Heart left ventricle (tissue), 16 donors: ENCODE results near the gene DNAAF5. TPM values are rescaled to one million over a fixed set of nuclear protein-coding genes. Genes with fewer than 3 reads are reported as not detected.

ENCODE experiments used
- ATAC-seq, 4 donors: fragments of 200-7000 bp; cut with Tn5 transposase; one replicate each; pipeline ENCODE4 v1.9.1; 2020 to 2022; ENCODE audit warnings: moderate library complexity in 4 of 4, mild to moderate bottlenecking in 3 of 4, moderate number of reproducible peaks in 1 of 4
- DNase-seq, 5 donors: peaks; one replicate each; pipeline ENCODE4 v3.0.0-alpha.2; 2020
- H3K27ac ChIP-seq, 12 donors: fragments of 200-600 bp; sonication (generic) in 4 of 12; one replicate each; pipeline versions ENCODE4 v1.5.0 to v1.8.0; 2016 to 2022; ENCODE audit warnings: mild to moderate bottlenecking in 2 of 12
- H3K27me3 ChIP-seq, 9 donors: fragments of 200-600 bp; sonication (generic) in 2 of 9; one replicate each; pipeline versions ENCODE4 v1.5.1 to v1.8.0; 2016 to 2022; ENCODE audit warnings: mild to moderate bottlenecking in 3 of 9
- H3K36me3 ChIP-seq, 9 donors: fragments of 200-600 bp; sonication (generic) in 2 of 9; one replicate each; pipeline versions ENCODE4 v1.5.0 to v1.8.0; 2018 to 2022; ENCODE audit warnings: mild to moderate bottlenecking in 2 of 9
- H3K4me1 ChIP-seq, 12 donors: fragments of 200-600 bp; sonication (generic) in 4 of 12; one replicate each; pipeline versions ENCODE4 v1.5.0 to v1.8.0; 2016 to 2022; ENCODE audit warnings: mild to moderate bottlenecking in 3 of 12
- H3K4me3 ChIP-seq, 12 donors: fragments of 200-600 bp; sonication (generic) in 4 of 12; one replicate each; pipeline versions ENCODE4 v1.5.0 to v1.8.0; 2017 to 2022; ENCODE audit warnings: mild to moderate bottlenecking in 9 of 12, moderate library complexity in 4 of 12
- H3K9me3 ChIP-seq, 12 donors: fragments of 200-600 bp; sonication (generic) in 4 of 12; one replicate each; pipeline versions ENCODE4 v1.5.0 to v1.8.0; 2016 to 2022; ENCODE audit warnings: mild to moderate bottlenecking in 1 of 12
- POLR2A ChIP-seq, 2 donors: fragments of 450-650 bp; IDR thresholded peaks; one replicate each; pipeline ENCODE4 v1.6.1; 2017; ENCODE audit warnings: antibody characterized with exemption in 2 of 2, mild to moderate bottlenecking in 2 of 2, moderate library complexity in 2 of 2
- WGBS, 4 donors: extraction: QIAGEN DNeasy Blood & Tissue Kit in 2 of 4; methylation state at CpG; one replicate each; pipeline versions ENCODE4 v1.1.5 to v1.1.7; 2013 to 2018; 5-methylcytosine and 5-hydroxymethylcytosine counted together
- intact Hi-C, 10 donors: fragments of 100-400 bp; cut with DNase I; formaldehyde crosslinking; loops; one replicate each; pipeline versions ENCODE4 v1.11.1 to v1.14.2; 2022
- polyA plus RNA-seq, 2 donors: library from polyadenylated mRNA; stranded (reverse); fragments of 200-250 nt; gene quantifications; one replicate each; pipeline ENCODE4 v1.2.3, GENCODE V29; 2013
- total RNA-seq, 9 donors: library from RNA; depleted of rRNA in 2 of 9; stranded (reverse); fragments of >200 nt in 2 of 9; fragmentation: NEBNext Ultra II Directional in 3 of 9; extraction: Animal tissue kit (Norgen Biotek cat#: 25700) in 3 of 9; gene quantifications; one replicate each; pipeline versions ENCODE4 v1.1.0 to v1.2.4, GENCODE V29; 2016 to 2023
- TF ChIP-seq, protein P1 (sequence below), 12 donors: fragments of 200-600 bp; sonication (generic) in 4 of 12; IDR thresholded peaks; one replicate each; pipeline versions ENCODE4 v1.5.0 to v1.8.0; 2018 to 2022; ENCODE audit warnings: antibody characterized with exemption in 12 of 12, mild to moderate bottlenecking in 5 of 12
- donor health status: ischemic (EF 13 %, LVEDD 7.1; RV severe dilation, severe dysfunction).
- donor health status: healthy with polysubstance abuse.
- donor health status: DM: no; HTN: yes; CAD: no.
- donor health status: DM: no; HTN: no; CAD: no.
- donor health status: ischemic (EF 25% LVEDD 6.9; RV normal size, moderate dysfunction).
- donor health status: ischemic (EF 25% LVEDD 5.7; RV mildly dilated, moderate dysfunction).
- donor health status: healthy.
- donor health status: DM: yes; HTN: yes; CAD: no.
- donor health status: ischemic (EF 35%, LVEDD 5.7; RV mildly dilated, moderate dysfunction).
- donor health status: nonischemic (EF 11% LVEDD 7.7; RV severe dilation, severe dysfunction).
- donor health status: DM: yes; HTN: yes; CAD: no.
- donor health status: PGD.
- donor health status: ischemic (EF 29% LVEDD 5.4; RV normal size, mild dysfunction).
- donor health status: nonischemic (EF 23%, LVEDD 6.1; RV moderate dilation, normal function).

The DNAAF5 gene
- total and polyA plus RNA-seq, 11 donors = 7.2 to 45.8 (median 23.5) TPM

DNA sequence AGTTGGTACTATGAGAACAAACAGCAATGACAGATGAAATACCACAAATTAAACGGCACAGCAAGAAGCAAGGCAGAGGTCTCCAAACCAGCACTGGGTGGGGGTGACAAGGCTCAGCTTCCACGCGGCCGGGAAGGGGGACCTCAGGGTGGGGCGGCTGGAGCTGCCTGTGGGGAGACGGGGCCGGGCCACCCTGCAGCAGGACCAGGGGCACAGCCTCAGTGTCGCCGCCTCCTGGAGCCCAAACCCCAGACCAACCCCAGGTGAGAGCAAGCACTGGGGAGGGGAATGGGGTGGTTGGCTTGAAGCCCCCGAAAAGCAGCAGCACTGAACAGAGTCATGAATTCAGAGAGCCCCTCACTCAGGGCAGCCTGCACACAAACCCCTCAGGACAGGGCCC is 49.9 kb downstream of the DNAAF5 start:
- 91 to 96% (median 93%) methylated on average over 9 to 10 of the region's 10 CpGs for WGBS, 4 donors
- Histone ChIP-seq H3K4me1 (peaks cover 0 to 37% (median 14%) of the 10 kb centered on the region in 12 donors), H3K27ac (no peak overlapping the region), H3K4me3 (no peak overlapping the region), H3K9me3 (no peaks in the 10 kb centered on the region), H3K36me3 (peaks cover 0 to 71% (median 36%) of the 10 kb centered on the region in 9 donors), H3K27me3 (no peaks in the 10 kb centered on the region)
- no peak for ATAC-seq
- intact Hi-C loops = loop anchor here in 2 of 10 donors (10.0 kb wide), 2 partner anchors 112 to 262 kb away; partner anchors contain the start of gene PDGFA (in 1 of the 2)
- no peak for DNase-seq
- TF ChIP-seq, protein P1, sequence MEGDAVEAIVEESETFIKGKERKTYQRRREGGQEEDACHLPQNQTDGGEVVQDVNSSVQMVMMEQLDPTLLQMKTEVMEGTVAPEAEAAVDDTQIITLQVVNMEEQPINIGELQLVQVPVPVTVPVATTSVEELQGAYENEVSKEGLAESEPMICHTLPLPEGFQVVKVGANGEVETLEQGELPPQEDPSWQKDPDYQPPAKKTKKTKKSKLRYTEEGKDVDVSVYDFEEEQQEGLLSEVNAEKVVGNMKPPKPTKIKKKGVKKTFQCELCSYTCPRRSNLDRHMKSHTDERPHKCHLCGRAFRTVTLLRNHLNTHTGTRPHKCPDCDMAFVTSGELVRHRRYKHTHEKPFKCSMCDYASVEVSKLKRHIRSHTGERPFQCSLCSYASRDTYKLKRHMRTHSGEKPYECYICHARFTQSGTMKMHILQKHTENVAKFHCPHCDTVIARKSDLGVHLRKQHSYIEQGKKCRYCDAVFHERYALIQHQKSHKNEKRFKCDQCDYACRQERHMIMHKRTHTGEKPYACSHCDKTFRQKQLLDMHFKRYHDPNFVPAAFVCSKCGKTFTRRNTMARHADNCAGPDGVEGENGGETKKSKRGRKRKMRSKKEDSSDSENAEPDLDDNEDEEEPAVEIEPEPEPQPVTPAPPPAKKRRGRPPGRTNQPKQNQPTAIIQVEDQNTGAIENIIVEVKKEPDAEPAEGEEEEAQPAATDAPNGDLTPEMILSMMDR (IDR thresholded peaks at IDR 0.05) = no peak
- TF ChIP-seq POLR2A (IDR thresholded peaks at IDR 0.05) = no peak

DNA sequence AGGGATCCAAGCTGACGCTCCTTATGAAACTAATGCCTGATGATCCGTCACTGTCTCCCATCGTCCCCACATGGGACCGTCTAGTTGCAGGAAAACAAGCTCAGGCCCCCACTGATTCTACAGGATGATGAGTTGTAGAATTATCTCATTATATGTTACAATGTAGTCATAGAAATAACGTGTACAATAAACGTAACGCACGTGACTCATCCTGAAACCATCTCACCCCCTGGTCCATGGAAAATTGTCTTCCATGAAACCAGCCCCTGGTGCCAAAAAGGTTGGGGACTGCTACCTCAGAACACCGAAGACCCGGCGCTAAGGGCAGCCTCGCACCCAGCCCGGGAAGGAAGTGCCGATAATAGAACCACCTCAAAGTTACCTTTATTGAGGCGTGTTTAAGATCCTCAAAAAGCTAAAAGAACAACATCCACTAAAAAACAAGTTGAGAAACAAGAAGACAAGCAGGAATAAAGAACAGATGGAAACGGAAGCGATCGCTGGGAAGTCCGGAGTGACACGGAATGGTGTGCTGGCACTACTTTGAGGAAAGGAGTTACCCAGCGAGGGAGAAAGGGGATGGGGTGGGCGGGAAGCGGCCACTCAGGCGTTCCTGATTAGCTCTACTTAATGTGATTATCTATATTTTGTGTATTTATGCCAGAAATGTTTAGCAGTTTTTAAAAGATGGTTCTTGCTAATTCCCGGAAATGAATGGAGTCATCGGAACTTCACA is 50.7 kb downstream of the DNAAF5 start:
- ATAC-seq = no peak
- H3K4me1 ChIP-seq = peaks cover 0 to 34% (median 7%) of the 10 kb centered on the region in 12 donors
- peaks cover 0 to 71% (median 36%) of the 10 kb centered on the region in 9 donors for H3K36me3 ChIP-seq
- no peak overlapping the region for H3K27ac ChIP-seq
- TF ChIP-seq, protein P1 (IDR thresholded peaks at IDR 0.05) = no peak
- no peak for TF ChIP-seq POLR2A (IDR thresholded peaks at IDR 0.05)
- H3K9me3 ChIP-seq = no peaks in the 10 kb centered on the region
- intact Hi-C loops = loop anchor here in 2 of 10 donors (10.0 kb wide), 2 partner anchors 112 to 262 kb away; partner anchors contain the start of gene PDGFA (in 1 of the 2)
- no peak overlapping the region for H3K4me3 ChIP-seq
- 87 to 96% (median 89%) methylated on average over 26 of the region's 26 CpGs for WGBS, 4 donors
- DNase-seq = no peak
- H3K27me3 ChIP-seq = no peaks in the 10 kb centered on the region

DNA sequence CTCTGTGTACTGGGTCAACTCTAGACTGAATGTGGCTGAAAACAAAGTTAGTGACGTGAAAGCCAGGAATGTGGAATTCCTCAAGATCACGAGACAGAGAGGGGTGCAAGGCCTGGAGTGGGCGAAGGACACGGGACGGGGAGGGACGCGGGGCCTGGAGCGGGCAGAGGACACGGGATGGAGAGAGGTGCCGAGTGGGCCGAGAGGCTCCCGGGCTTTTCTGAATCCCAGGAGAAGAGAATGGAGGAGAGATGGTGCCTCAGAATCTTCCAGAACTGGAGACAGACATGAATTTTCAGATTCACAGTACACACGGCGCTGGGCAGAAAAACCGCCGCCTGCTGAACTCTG is 51.2 kb downstream of the DNAAF5 start:
- no peak for TF ChIP-seq POLR2A (IDR thresholded peaks at IDR 0.05)
- TF ChIP-seq, protein P1 (IDR thresholded peaks at IDR 0.05) = no peak
- 87 to 97% (median 92%) methylated on average over 16 of the region's 16 CpGs for WGBS, 4 donors
- Histone ChIP-seq H3K27ac (no peak overlapping the region), H3K9me3 (no peaks in the 10 kb centered on the region), H3K4me3 (no peak overlapping the region), H3K4me1 (peaks cover 0 to 31% (median 6%) of the 10 kb centered on the region in 12 donors), H3K36me3 (peaks cover 0 to 74% (median 38%) of the 10 kb centered on the region in 9 donors), H3K27me3 (no peaks in the 10 kb centered on the region)
- no peak for ATAC-seq
- intact Hi-C loops = loop anchor here in 2 of 10 donors (10.0 kb wide), 2 partner anchors 113 to 263 kb away; partner anchors contain the start of gene PDGFA (in 1 of the 2)
- DNase-seq = no peak

DNA sequence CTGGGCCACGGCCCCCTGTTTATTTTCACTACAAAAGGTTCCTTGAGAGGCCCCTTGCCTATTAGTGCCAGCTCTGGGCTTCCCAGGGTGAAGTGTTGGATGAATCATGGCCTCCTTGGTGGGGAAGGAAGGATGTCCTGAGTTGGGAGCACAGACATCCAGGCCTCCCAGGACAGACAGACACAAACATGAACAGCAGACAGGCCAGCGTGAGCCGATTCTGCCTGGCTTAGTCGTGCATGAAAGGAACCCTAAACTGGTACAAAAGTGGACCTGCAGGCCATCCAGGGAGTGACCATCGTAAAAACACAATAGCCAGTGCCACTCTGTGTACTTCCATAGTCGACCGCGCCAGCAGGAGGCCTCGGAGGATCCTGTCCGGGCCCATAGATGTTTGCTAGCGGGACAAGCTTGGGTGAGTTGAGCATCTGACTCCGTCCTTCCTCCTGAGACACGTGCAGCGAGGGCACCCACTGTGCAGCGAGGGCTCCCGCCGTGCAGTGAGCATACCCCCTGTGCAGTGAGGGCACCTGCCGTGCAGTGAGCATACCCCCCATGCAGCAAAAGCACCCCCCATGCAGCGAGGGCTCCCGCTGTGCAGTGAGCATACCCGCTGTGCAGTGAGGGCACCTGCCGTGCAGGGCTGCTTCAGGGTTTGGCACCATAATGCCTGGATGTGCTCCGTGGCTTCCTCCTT is 51.9 kb downstream of the DNAAF5 start:
- Histone ChIP-seq H3K27ac (peak overlapping the region in 1 of 12 donors; percentile 65), H3K4me1 (peaks cover 0 to 31% (median 6%) of the 10 kb centered on the region in 12 donors), H3K36me3 (peaks cover 0 to 75% (median 40%) of the 10 kb centered on the region in 9 donors), H3K9me3 (no peaks in the 10 kb centered on the region), H3K27me3 (no peaks in the 10 kb centered on the region), H3K4me3 (no peak overlapping the region)
- DNase-seq (peak in 1 of 5 donors; percentile 56), ATAC-seq (peak in 1 of 4 donors; percentile 27)
- 90 to 96% (median 92%) methylated on average over 13 to 23 of the region's 23 CpGs for WGBS, 4 donors
- TF ChIP-seq POLR2A (IDR thresholded peaks at IDR 0.05) = no peak
- TF ChIP-seq, protein P1 (IDR thresholded peaks at IDR 0.05) = no peak
- intact Hi-C loops = loop anchor here in 2 of 10 donors (10.0 kb wide), 2 partner anchors 114 to 264 kb away; partner anchors contain the start of gene PDGFA (in 1 of the 2)
